ENCODE measurements around the gene UNG. TPM values are rescaled to one million over a fixed set of nuclear protein-coding genes. Genes with fewer than 3 reads are reported as not detected.

Gene UNG
- total and polyA plus RNA-seq, 12 donors, result 14.2 to 37.3 (median 27.3) TPM

- TF ChIP-seq CTCF (IDR thresholded peaks at IDR 0.05), result no peak
- Histone ChIP-seq H3K27me3 (no peaks in the 10 kb centered on the region), H3K36me3 (peaks cover 4 to 100% (median 56%) of the 10 kb centered on the region in 9 donors), H3K9me3 (peaks cover 0 to 16% (median 0%) of the 10 kb centered on the region in 11 donors), H3K4me1 (peaks cover 0 to 9% (median 4%) of the 10 kb centered on the region in 9 donors), H3K27ac (no peak overlapping the region), H3K4me3 (no peak overlapping the region)
- 90 to 95% methylated on average over 14 of the region's 14 CpGs for WGBS, 2 donors
- DNase-seq (no peak), ATAC-seq (no peak)
- intact Hi-C loops (cut with DNase I), result no loop called here
These were observed 14.6 kb upstream of the UNG start for GRCh38 chr12:109082751-109083150.

- DNase-seq, result no peak
- Histone ChIP-seq H3K9me3 (peaks cover 0 to under 1% (median 0%) of the 10 kb centered on the region in 11 donors), H3K4me3 (no peak overlapping the region), H3K4me1 (peaks cover 0 to 9% (median 4%) of the 10 kb centered on the region in 9 donors), H3K27me3 (no peaks in the 10 kb centered on the region), H3K36me3 (peaks cover 4 to 100% (median 53%) of the 10 kb centered on the region in 9 donors), H3K27ac (no peak overlapping the region)
- WGBS, 2 donors, result 98 to 99% methylated on average over 2 of the region's 2 CpGs
- ATAC-seq, result no peak
- intact Hi-C loops (cut with DNase I), result no loop called here
- TF ChIP-seq CTCF (IDR thresholded peaks at IDR 0.05), result no peak
These were observed 13.0 kb upstream of the UNG start for GRCh38 chr12:109084425-109084824.

GRCh38 chr12:109085590-109085989 is 11.8 kb upstream of the UNG start:
- Histone ChIP-seq H3K4me1 (peaks cover 0 to 9% (median 4%) of the 10 kb centered on the region in 9 donors), H3K27ac (no peak overlapping the region), H3K27me3 (no peaks in the 10 kb centered on the region), H3K9me3 (no peaks in the 10 kb centered on the region), H3K36me3 (peaks cover 0 to 100% (median 52%) of the 10 kb centered on the region in 9 donors), H3K4me3 (no peak overlapping the region)
- 91 to 95% methylated on average over 11 of the region's 11 CpGs for WGBS, 2 donors
- no peak for TF ChIP-seq CTCF (IDR thresholded peaks at IDR 0.05)
- ATAC-seq (no peak), DNase-seq (no peak)
- intact Hi-C loops (cut with DNase I), result no loop called here

GRCh38 chr12:109087250-109087649 is 10.1 kb upstream of the UNG start:
- ATAC-seq, result peak in 5 of 8 donors; percentile 19 to 72 (median 54)

More at GRCh38 chr12:109087250-109087649, 10.1 kb upstream of the UNG start:
- DNase-seq, result no peak
- Histone ChIP-seq H3K27me3 (no peaks in the 10 kb centered on the region), H3K4me3 (no peak overlapping the region), H3K27ac (no peak overlapping the region), H3K9me3 (no peaks in the 10 kb centered on the region), H3K36me3 (peaks cover 0 to 98% (median 45%) of the 10 kb centered on the region in 9 donors), H3K4me1 (peaks cover 0 to 17% (median 12%) of the 10 kb centered on the region in 9 donors)
- 35 to 43% methylated on average over 5 of the region's 5 CpGs for WGBS, 2 donors
- TF ChIP-seq CTCF (IDR thresholded peaks at IDR 0.05), result no peak
- intact Hi-C loops (cut with DNase I), result no loop called here
